Measurements from ENCODE around the gene CYP4F22.

- TF ChIP-seq ZNF274 (IDR thresholded peaks at IDR 0.05; ENCODE audit: low read depth, low read length): no peak
- no peak for TF ChIP-seq SUZ12 (IDR thresholded peaks at IDR 0.05; ENCODE audit: extremely low read depth, insufficient read depth, insufficient read length)
- TF ChIP-seq YY1 (IDR thresholded peaks at IDR 0.05; ENCODE audit: insufficient read depth, insufficient read length): no peak
Measured at GRCh38 chr19:15501596-15501995, 6.7 kb upstream of the CYP4F22 start.

Measured in NT2/D1 (cell line).